Activated gamma-delta T cell treated with anti-CD3 and anti-CD28 coated beads, Interleukin-2, amount 50 U/mL, for 16 hours (primary cell): ENCODE results near the gene ATG101.

ENCODE experiments used
- DNase-seq: peaks from one replicate; pipeline ENCODE4 v3.0.0-alpha.2; 2020; ENCODE audit warnings: low read depth

The ATG101 gene

DNA sequence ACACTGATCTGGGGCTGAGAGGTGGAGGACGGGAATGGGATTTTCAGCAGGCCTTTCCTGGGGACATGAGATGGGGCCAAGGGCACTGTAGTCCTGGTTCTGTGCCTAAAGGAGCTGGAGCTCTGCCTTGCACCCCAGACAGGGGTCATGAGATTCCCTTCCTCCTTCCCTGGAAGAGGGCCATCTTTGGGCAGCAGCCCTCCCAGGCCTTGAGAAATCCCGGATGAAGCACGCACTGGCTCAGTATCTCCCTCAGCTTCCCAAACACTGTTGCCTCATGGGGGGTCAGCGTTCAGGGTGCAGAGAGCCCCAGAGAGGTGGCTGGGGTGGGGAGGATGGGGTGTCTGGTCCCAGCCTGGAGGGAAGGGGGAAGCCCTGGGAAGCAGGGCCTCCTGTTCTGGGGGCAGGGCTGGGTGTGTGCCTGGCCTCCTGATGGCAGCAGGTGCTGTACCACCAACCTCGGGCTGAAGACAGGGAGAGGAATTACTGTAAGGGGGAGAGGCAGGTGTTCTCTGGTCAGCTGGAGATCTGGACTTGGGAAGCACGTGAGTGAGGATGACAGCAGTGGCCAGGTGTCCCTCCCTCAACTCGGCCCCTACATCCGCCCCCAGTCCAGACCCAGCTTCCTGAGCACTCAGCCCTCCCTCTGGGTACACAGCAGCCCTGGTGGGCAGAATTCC, 26.9 kb upstream of the ATG101 start:
- no peak for DNase-seq

DNA sequence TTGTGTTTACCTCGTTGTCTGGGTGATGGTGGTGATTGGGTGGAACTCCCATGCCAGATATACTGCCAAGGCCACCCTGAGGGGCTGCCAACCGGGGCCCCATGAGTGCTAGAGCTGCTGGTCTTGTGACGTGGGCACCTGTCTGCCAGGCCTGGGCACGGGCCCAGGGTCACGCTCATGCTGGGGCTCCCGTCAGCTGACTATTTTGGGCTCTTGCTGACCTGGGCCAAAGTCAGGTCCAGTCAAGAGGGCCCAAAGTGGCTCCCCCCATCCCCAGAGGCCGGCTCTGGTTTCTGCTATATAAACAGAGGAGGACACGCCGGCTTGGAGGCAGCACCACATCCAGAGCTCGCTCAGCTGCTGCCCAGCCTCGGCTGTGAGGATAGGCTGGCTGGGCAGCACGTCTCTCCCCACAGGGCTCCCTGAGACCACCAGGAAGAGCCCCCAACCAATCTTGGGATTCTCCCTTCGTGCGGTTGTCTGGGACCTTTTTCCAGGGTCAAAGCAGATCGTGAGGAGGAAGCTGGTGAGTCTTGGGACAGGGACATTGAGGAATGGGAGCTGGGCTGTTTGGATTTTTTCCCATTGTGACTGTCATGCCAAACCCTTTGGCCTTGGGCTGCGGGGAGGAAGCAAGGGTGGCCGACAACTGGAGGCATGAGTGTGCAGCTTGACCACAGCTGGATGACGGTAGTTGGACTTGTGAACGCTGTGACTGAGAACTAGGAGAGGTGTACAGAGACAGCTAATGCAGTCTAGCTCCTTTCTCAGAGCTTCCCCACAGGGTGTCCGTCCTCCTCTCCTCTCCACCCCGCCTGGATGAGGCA, 26.2 kb upstream of the ATG101 start:
- no peak for DNase-seq

DNA sequence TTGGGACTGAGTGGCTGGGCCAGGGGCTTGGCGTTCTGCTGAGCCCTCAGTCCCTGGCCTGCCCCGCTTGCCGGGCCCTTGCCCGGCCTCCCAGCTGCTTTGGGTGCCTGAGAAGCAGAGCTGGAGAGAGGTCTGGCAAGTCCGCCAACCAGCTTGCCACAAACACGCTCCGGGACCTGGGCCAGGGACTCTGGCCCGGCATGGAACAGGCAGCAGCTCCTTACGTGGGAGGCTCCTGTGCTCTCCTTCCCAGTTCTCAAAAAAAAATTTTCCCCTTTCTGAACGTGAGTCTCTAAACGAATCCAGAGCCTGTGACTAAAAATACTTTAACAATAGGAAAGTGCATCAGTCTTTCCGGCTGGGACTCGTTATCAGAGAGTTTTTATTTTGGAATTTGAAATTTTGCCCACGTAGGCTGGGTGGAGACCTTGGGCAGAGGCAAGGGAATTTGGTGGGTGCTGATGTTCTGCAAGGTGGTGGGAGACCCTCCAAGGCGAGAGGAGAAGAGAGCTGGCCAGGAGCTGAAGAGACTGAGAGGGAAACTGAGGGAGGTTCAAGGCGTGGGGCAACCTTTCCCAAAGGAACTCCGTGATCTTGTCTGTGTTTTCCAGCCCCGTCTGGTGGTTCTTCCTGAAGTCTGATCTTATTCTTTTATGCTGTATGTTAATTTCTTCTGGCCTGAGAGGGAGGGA, 25.3 kb upstream of the ATG101 start:
- DNase-seq: no peak

DNA sequence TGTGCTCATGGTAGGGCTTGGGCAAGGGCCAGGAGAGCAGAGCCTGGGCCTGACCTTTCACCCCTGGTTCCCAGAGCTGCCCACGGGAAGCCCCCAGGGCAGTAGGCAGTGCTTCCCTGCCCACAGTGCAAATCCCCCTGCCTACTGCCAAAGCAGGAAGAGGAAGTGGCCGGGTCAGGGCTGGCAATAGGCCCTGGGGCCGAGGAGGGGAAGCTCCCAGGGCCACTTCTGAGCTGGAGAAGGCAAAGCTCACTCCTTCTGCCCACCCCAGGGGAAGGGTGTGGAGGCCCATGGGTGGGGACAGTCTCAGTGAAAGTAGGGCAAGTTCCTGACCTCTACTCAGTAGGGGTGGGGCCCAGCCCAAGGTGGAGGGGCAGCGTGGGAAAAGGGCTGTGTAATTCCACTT, 24.0 kb upstream of the ATG101 start:
- DNase-seq: no peak

DNA sequence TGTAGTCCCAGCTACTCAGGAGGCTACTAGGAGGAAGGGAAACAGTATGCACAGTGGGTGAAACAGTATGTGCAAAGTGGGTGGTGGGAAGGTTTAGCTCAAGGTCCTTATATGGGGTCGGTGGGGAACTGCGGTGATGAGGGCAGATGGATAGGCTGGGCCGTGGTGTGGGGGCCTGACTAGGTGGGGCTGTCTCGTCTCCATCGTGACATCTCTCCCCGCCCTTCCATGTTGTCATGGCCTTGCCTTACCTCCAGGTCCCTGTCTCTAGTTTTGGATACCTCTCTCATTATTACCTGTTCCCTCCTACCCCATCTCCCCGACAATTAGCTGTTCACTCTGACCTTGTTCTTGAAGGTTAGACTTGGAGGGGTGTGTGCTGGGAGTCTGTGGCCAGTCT, 22.9 kb upstream of the ATG101 start:
- no peak for DNase-seq

DNA sequence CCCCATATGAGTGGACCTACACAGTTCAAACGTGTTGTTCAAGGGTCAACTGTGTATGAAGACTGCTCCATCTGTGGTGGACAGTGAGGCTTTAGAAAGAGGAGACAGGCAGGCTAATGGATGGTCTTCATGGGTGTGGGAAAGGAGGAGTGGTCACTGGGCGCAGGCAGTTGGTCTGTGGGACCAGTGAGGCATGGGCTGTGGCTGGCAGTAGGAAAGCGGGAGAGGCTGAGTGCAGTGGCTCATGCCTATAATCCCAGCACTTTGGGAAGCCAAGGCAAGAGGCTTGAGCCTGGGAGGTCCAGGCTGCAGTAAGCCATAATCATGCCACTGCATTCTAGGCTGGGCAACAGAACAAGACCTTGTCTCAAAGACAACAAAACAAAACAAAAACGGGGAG, 20.5 kb upstream of the ATG101 start:
- no peak for DNase-seq

DNA sequence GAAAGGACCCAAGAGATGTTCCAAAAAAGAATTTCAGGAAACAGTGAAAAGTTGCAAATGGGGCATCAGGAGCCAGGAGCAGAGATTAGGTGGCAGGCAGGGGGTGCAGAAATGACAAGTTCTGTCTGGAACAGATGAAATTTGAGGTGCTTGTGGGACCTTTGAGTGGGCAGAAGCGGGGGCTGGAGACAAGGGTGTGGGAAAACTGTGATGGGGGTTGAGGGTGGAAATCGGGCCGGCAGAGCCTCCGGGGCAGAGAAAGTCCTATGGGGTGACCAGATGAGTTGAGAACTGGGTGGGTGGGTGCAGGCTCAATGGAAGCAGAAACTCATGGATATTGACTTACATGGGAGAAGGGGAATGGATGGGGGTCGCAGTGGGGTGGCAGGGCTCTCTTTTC, 20.1 kb upstream of the ATG101 start:
- DNase-seq: no peak

DNA sequence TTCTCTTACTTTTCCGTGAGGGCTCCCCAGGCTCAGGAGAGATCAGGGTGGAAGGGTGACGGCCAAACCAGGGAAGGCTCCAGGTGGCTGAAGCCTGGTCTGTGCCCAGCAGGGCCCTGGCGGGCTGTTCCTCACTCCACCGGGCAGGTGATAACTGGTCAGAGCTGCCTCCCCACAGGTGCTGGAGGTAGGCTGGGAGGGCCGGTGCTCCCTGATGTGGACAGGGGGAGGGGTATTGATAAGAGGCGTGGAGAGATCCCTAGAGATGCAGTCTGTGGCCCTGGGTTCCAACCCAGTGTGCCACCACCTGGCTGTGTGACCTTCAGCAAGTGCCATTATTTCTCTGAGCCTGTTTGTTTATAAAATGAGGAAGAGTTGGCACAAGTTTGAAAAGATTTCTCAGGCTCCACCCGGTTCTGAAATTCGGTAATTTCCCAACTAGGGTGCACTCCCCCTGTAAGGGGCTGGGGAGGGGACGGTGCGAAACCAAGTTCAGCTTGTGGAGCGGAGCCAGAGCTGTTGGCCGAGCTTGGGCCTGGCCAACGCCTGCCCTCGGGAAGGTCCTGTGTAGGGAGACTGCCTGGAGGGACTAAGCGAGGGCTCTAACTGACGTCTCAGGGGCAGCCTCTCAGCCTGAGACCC, 19.5 kb upstream of the ATG101 start:
- DNase-seq: no peak

DNA sequence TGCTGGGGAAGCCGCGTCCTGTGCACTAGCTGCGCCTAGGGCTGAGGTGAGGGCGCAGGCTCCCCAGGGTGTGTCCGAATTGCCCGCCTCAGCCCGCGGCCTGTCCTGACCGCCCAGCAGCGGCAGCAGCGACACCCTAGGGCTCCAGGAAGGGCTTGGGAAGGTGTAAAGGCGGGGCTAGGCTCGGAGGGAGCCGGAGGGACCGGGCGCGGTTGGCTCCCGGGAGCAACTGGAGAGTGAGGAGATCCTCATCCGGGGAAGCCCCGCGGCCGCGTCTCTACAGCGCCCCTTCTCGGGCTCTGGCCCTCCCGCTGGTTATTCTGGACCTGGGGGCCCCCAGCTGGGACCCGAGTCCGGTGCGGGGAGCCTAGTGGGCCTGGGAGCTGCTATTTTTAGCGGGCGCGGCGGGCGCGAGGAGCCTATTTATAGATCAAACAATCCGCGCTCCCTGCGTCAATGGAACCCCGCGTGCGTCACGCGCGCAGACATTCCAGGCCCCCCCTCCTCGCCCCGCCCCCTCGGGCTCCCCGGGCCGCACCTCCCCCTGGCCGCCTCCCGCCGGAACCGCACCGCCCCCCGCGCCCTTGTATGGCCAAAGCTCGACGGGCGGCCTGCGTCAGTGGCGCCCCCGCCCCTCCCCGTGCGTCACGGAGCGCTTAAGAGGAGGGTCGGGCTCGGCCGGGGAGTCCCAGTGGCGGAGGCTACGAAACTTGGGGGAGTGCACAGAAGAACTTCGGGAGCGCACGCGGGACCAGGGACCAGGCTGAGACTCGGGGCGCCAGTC, 18.8 kb upstream of the ATG101 start, which contains the start of gene NR4A1:
Gene NR4A1 (plus strand): TSS at position 685 of the 784 bp plus-strand sequence. CDS start 2,887 bp downstream, outside the sequence.
- DNase-seq: peak; percentile 99

DNA sequence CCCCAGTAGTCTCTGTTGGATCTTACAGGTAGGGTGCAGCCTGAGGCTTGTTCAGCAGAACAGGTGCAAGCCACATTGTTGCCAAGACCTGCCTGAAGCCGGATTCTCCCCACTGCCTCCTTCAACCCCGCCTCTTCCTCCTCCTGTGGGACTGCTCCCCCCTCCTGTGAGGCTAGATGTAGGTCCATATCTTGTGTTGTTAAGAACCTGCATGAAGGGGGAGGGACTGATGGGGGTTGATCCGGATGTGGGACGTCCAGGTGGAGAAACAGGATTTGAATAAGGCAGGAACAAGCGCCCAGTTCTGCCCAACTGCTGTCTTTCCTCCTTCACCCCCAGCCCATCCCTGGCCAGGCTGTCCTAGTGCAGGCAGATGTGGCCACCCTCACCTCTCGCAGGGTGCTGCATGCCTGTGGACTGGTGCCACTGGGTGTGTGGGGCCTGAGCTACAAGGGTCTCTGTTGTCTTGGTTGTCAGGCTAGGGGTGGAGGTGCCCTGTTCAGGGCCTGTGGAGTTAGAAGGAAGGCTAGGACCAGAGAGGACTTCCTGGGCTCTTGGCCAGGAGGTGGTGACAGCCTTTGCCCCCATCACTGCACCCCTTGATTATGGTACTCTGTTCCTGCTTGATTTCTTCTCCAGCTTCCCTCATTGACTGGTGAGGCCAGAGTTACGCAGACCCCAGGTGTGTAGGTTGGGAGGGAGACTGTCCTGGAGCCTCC, 17.2 kb upstream of the ATG101 start:
- no peak for DNase-seq

DNA sequence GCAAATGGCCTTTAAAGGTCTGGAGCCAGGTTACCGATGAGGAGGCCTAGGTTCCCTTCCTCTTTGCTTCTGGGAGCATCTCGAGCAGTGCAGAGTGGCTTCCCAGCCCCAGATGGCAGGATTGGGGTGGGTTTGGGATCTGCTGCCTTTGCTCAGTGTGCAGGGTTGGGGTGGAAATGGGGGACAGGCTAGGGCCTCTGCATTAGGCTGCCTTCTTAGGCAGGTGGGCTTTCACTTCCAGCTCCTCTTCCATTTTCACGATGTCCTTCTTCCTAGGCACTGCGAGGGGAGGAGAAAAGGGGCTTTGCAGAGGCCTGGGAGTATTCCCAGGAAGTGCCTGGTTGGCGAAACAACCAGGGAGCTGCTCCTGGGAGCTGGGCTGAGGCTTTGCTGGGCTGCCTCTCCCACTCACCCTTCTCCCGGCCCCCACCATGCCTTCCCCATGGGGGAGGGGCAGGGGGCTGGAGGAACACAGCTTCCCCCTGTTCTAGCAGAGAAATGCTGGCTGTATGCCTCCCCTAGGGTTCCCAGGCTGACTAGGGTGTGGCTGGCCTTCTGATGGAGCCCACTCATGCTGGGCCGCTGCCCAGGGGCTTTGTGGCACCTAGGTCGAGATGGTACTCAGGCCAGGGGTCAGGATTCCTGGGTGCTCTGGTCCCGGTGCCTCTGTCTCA, 16.1 kb upstream of the ATG101 start:
- DNase-seq: no peak

DNA sequence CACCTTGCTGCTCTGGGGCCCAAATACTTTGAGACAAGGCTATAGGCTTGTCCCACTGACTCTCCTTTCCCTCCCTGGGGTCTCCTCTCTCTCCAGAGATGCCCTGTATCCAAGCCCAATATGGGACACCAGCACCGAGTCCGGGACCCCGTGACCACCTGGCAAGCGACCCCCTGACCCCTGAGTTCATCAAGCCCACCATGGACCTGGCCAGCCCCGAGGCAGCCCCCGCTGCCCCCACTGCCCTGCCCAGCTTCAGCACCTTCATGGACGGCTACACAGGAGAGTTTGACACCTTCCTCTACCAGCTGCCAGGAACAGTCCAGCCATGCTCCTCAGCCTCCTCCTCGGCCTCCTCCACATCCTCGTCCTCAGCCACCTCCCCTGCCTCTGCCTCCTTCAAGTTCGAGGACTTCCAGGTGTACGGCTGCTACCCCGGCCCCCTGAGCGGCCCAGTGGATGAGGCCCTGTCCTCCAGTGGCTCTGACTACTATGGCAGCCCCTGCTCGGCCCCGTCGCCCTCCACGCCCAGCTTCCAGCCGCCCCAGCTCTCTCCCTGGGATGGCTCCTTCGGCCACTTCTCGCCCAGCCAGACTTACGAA, 15.4 kb upstream of the ATG101 start:
- no peak for DNase-seq

DNA sequence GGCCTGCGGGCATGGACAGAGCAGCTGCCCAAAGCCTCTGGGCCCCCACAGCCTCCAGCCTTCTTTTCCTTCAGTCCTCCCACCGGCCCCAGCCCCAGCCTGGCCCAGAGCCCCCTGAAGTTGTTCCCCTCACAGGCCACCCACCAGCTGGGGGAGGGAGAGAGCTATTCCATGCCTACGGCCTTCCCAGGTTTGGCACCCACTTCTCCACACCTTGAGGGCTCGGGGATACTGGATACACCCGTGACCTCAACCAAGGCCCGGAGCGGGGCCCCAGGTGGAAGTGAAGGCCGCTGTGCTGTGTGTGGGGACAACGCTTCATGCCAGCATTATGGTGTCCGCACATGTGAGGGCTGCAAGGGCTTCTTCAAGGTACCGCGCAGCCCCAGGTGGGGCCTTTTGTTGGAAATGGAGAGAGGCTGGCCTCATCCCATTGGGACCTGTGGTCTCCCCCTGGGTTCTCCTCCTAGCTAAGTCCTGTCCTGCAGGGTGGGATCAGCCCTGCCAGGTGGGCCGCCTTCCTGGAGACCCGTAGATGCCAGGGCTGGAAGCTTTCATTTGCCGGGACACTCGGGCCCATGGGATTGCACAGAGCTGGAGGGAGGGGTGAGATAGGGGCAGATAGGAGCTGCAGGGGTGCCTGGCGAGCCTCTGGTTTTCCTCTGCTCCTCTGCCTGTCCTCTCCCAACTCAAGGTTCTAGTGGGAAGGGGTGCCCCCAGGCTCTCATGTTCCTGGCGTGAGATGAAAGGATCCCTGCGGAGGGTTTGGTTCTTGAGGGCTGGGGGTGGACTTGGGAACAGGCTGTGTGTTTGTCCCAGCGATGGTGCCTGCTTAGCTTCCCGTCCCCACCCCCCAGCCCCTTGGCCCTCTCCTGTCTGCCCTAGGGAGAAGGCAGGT, 14.7 kb upstream of the ATG101 start:
- DNase-seq: no peak

DNA sequence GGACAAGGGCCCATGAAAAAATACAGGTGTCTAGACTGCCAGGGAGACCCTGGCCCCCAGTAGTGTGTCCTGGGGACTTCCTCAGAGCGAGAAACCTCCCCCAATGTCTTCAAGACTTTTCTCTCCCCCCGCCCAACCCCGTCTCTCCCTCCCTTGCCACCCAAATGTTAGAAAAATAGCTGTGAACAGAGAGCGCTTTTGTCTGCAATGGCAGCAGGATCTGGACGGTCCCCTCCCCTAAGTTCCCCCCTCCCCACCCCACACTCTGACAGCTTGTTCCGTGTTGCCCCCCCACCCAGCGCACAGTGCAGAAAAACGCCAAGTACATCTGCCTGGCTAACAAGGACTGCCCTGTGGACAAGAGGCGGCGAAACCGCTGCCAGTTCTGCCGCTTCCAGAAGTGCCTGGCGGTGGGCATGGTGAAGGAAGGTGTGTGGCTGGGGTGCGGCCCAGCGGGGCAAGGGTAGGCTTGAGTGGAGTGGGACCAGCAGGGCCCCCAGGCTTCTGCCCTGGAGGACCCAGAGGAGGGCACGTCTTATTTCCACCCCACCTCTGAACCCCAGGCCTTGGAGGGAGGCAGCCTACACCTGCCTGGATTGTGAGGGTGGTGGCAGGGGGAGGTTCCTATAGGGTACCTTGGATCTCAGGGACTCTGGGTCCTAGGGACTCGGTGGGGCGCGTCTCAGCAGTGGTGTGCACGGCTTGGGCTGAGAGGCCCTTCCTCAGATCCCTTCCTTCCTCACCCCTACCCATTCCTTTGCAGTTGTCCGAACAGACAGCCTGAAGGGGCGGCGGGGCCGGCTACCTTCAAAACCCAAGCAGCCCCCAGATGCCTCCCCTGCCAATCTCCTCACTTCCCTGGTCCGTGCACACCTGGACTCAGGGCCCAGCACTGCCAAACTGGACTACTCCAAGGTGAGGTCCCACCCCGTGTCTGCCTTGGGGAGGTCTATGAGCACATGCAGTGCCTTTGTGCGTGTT, 13.8 kb upstream of the ATG101 start:
- DNase-seq: no peak

DNA sequence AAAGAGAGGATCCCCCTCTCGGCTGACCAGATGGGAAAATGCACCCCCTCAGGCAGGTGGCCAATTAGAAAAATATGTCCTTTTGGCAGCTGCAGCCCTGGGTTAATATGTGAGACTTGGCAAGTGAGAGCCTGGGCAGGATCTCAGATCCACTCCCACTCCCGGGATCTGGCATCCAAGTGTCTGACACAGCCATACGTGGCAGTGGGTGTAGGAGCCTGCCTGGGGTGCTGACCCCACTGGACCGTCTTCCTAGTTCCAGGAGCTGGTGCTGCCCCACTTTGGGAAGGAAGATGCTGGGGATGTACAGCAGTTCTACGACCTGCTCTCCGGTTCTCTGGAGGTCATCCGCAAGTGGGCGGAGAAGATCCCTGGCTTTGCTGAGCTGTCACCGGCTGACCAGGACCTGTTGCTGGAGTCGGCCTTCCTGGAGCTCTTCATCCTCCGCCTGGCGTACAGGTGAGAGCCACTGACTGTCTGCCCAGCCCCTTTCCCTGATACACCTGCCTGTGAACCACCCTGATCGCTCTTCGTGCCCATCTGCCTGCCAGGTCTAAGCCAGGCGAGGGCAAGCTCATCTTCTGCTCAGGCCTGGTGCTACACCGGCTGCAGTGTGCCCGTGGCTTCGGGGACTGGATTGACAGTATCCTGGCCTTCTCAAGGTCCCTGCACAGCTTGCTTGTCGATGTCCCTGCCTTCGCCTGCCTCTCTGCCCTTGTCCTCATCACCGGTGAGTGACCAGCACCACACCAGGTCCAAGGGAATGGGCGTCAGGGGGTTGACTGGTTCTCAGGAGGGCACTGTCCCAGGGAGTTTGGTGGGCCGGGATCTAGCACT, 12.8 kb upstream of the ATG101 start:
- no peak for DNase-seq

DNA sequence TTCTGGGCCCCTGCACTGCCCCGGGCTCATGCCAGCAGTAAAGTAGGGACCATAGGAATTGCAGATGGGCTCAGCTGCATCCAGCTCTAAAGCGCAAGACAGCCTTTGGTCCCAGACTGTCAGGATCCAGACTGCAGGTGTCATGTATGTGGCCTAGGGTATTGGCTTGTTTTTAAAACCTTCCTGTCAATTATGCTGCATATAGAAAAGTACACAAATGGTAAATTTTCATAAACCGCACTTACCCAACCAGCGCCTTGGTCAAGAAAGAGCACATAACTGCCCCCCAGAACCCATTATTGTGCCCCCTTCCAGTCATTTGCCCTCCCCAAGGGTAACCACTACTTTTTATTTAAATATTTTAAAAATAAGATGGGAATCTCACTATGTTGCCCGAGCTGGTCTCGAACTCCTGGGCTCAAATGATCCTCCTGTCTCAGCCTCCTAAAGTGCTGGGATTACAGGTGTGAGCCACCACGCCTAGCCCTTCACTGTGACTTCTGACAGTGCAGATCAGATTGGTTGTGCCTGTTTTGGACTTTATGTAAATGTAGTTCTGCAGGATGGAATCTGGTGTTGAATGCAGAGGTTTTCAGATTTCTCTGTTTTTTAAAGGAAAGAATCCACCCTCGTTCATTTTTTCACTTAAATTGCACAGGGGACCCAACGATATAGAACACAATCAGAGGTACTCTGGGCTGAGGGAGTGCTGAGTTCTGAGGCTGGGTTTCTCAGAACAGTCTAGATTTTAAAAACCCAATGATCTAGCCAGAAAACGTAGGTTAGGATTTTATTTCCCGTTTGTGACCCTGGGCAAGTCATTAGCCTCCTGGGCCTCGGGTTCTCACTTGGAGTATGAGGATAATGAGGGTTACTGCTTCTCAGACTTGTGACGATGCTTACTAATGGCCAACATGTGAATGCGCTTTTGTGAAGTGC, 11.9 kb upstream of the ATG101 start:
- DNase-seq: no peak
